ENCODE data around the gene DNAJC17.
A peak's percentile ranks its signal among the peaks of the same experiment; 100 is the strongest.

DNAJC17 gene

GRCh38 chr15:40850576-40851112 lies 43.4 kb upstream of the DNAJC17 start:
- H3K27ac ChIP-seq, result no peak overlapping the region
- TF ChIP-seq, protein P1, sequence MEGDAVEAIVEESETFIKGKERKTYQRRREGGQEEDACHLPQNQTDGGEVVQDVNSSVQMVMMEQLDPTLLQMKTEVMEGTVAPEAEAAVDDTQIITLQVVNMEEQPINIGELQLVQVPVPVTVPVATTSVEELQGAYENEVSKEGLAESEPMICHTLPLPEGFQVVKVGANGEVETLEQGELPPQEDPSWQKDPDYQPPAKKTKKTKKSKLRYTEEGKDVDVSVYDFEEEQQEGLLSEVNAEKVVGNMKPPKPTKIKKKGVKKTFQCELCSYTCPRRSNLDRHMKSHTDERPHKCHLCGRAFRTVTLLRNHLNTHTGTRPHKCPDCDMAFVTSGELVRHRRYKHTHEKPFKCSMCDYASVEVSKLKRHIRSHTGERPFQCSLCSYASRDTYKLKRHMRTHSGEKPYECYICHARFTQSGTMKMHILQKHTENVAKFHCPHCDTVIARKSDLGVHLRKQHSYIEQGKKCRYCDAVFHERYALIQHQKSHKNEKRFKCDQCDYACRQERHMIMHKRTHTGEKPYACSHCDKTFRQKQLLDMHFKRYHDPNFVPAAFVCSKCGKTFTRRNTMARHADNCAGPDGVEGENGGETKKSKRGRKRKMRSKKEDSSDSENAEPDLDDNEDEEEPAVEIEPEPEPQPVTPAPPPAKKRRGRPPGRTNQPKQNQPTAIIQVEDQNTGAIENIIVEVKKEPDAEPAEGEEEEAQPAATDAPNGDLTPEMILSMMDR (conservative IDR thresholded peaks at IDR 0.05), result no peak

DNA sequence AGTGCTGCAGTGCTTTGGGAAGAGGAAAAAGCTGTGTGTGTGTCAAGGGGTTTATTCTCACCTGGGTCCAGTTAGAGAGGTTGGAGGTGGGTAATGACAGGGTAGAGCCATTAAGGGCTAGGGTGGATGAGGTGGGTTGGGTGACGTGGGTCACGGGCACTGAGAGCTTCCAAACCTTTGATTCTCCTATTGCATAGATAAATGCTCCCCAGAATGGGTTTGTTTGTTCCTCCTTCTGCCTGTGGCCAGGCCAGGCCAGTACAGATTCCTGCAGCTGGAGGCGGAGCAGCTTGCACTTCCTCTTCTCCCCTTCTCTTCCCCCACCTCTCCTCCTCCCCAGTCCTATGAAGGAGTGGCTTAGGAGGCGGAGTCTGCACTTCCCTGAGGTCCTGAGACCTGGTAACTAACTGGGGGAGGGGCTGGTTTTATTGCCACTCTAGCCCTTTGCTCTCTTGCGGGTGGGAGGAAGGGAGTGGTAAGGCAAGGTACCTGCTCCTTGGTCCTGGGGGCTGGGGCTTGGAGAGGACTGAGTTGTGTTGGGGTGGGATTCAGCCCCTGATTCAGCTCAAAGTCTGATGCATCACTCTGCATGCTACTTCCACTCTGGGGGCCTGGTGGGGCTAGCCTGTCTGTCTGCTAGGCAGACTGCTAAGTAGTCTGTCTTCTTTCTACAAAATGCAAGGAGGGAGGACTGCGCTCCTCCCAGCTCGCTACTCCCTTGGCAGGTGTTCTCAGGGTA lies 40.1 kb upstream of the DNAJC17 start:
- peak overlapping the region; percentile 90 for H3K27ac ChIP-seq
- TF ChIP-seq, protein P1 (conservative IDR thresholded peaks at IDR 0.05), result no peak

GRCh38 chr15:40846841-40847222 lies 39.6 kb upstream of the DNAJC17 start:
- H3K27ac ChIP-seq, result peak overlapping the region; percentile 90
- TF ChIP-seq, protein P1 (conservative IDR thresholded peaks at IDR 0.05), result no peak

DNA sequence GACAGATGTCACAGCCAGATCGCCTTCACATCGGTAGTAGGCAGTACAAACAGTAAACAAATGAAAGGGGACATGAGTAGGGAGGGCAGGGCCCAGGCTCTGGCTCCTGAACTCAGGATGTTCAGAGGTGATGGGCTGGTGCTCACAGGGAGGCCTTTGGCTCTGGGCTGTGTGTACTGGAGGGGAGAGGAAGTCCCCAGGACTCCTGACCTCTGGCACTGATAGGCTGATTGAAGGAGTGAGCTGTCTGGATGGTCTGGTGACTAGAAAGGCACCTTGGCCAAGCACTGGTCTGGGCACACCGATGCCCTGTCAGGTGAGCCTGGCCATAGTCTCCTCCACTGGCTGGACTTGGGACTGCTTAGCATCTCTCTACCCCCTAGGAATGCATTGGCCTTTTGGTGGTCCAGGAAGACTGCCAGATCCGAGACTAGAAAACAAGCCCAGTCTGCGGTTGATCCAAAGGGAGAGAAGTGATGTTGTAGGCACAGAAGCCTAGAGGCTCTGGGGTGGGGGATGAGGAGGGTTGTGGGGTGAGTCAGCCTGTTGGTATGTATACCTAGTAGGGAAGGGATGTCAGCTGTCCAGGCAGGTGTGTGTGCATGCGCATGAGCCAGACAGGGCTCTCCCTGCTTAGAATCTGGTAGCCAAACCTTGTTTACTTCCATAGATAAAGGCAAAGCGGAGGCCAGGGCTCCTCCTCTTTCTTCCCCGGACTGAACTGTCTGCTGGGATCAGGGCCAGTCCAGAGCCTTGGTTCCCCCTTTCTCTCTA lies 38.4 kb upstream of the DNAJC17 start:
- peak overlapping the region; percentile 90 for H3K27ac ChIP-seq

DNA sequence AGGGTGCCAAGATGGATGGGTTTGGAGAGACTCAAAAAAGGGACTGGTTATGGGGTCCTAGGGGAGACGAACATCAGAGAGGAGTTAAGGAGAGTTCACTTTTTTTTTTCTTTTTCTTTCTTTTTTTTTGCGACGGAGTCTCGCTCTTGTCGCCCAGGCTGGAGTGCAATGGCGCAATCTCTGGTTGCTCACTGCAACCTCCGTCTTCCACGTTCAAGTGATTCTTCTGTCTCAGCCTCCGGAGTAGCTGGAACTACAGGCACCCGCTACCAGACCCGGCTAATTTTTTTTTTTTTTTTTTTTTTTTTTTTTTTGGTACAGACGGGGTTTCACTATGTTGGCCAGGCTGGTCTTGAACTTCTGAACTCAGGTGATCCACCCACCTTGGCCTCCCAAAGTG lies 37.8 kb upstream of the DNAJC17 start:
- TF ChIP-seq, protein P1 (conservative IDR thresholded peaks at IDR 0.05), result no peak

More for the DNA sequence above, 38.4 kb upstream of the DNAJC17 start:
- TF ChIP-seq, protein P1 (conservative IDR thresholded peaks at IDR 0.05), result no peak

GRCh38 chr15:40844696-40845030 lies 37.4 kb upstream of the DNAJC17 start:
- H3K27ac ChIP-seq, result peak overlapping the region; percentile 90
- TF ChIP-seq, protein P1 (conservative IDR thresholded peaks at IDR 0.05), result no peak

More for the DNA sequence above, 37.8 kb upstream of the DNAJC17 start:
- H3K27ac ChIP-seq, result peak overlapping the region; percentile 90

All from VCaP (cell line).